OCI-LY7 (cell line): ENCODE data around the gene PNMA8C.

ENCODE experiments used
- CTCF ChIP-seq: fragments of 200-600 bp; sonication (generic); conservative IDR thresholded peaks from 2 replicates; pipeline ENCODE4 v1.5.1; 2014; ENCODE audit warnings: mild to moderate bottlenecking, antibody characterized with exemption, low read length, moderate library complexity, mixed read lengths
- EZH2phosphoT487 ChIP-seq: fragments of 200-600 bp; sonication (generic); IDR thresholded peaks from 2 replicates; pipeline ENCODE4 v1.6.1; 2018; ENCODE audit warnings: low read depth, borderline replicate concordance, mild to moderate bottlenecking, mixed run types, antibody characterized with exemption, low read length, moderate library complexity, mixed read lengths

DNA sequence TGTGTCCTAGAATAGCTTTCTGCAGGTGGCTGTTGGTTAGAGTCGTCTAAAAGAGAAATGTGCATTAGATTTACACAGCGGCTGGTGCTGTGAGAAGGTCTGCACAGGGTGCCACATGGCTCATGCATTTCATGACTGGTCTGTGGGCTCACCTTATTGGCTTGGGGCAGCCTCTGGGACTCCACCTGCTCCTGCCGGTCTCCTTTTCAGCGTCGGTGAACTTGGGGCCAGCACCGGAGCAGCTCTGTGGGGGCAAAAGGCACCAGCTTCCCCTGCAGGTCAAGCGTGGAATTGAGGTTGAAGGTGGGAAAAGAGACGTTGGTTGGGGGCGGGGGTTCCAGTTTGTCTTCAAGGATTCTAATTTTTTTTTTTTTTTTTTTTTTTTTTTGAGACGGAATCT lies 3.1 kb upstream of the PNMA8C start:
- TF ChIP-seq CTCF, result peak; percentile 75
- TF ChIP-seq EZH2phosphoT487, result no peak
